ENCODE measurements around the gene NKD1.

Gene NKD1

GRCh38 chr16:50538411-50539052 is 9.7 kb upstream of the NKD1 start:
- no peak for DNase-seq (ENCODE audit: low read depth in 2 of 2)

GRCh38 chr16:50539053-50539695 is 9.0 kb upstream of the NKD1 start:
- DNase-seq (ENCODE audit: low read depth in 2 of 2) = no peak

- no peak for DNase-seq (ENCODE audit: low read depth in 2 of 2)
These were observed 8.1 kb upstream of the NKD1 start for GRCh38 chr16:50539822-50540710.

- DNase-seq (ENCODE audit: low read depth in 2 of 2) = no peak
These were observed 7.5 kb upstream of the NKD1 start for GRCh38 chr16:50540711-50541007.

- DNase-seq (ENCODE audit: low read depth in 2 of 2) = no peak
These were observed 5.5 kb upstream of the NKD1 start for GRCh38 chr16:50542703-50543102.

- no peak for DNase-seq (ENCODE audit: low read depth in 2 of 2)
These were observed 2.1 kb upstream of the NKD1 start for GRCh38 chr16:50546125-50546524.

- peak; percentile 59 to 60 for DNase-seq (ENCODE audit: low read depth in 2 of 2)
These were observed 664 bp upstream of the NKD1 start for GRCh38 chr16:50547340-50548124.

GRCh38 chr16:50548909-50549560 is 839 bp downstream of the NKD1 start:
- DNase-seq (ENCODE audit: low read depth in 2 of 2) = no peak

- DNase-seq (ENCODE audit: low read depth in 2 of 2) = no peak
These were observed 1.3 kb downstream of the NKD1 start for GRCh38 chr16:50549561-50549915.

- DNase-seq (ENCODE audit: low read depth in 2 of 2) = no peak
These were observed 1.8 kb downstream of the NKD1 start for GRCh38 chr16:50550035-50550434.

- DNase-seq (ENCODE audit: low read depth in 2 of 2) = no peak
These were observed 2.9 kb downstream of the NKD1 start for GRCh38 chr16:50550866-50551641.

GRCh38 chr16:50552476-50553101 is 4.4 kb downstream of the NKD1 start:
- DNase-seq (ENCODE audit: low read depth in 2 of 2) = no peak

- no peak for DNase-seq (ENCODE audit: low read depth in 2 of 2)
These were observed 5.0 kb downstream of the NKD1 start for GRCh38 chr16:50553182-50553710.

GRCh38 chr16:50553731-50554360 is 5.7 kb downstream of the NKD1 start:
- no peak for DNase-seq (ENCODE audit: low read depth in 2 of 2)

GRCh38 chr16:50555269-50555875 is 7.2 kb downstream of the NKD1 start:
- no peak for DNase-seq (ENCODE audit: low read depth in 2 of 2)

GRCh38 chr16:50555952-50556673 is 7.9 kb downstream of the NKD1 start:
- DNase-seq (ENCODE audit: low read depth in 2 of 2) = no peak

- DNase-seq (ENCODE audit: low read depth in 2 of 2) = no peak
These were observed 8.8 kb downstream of the NKD1 start for GRCh38 chr16:50557046-50557445.

- no peak for DNase-seq (ENCODE audit: low read depth in 2 of 2)
These were observed 10.7 kb downstream of the NKD1 start for GRCh38 chr16:50558913-50559312.

- no peak for DNase-seq (ENCODE audit: low read depth in 2 of 2)
These were observed 11.1 kb downstream of the NKD1 start for GRCh38 chr16:50559342-50559741.
